GM12875 (cell line): ENCODE results near the gene ATP2B2.

Experiments
- H3K4me3 ChIP-seq: one replicate; pipeline ENCODE4 v1.5.1; 2011; ENCODE audit warnings: low read depth, low read length, control low read depth
- CTCF ChIP-seq: IDR thresholded peaks from 2 replicates; pipeline ENCODE4 v1.5.1; 2011; ENCODE audit warnings: low read depth, mild to moderate bottlenecking, control low read depth, inconsistent platforms, low read length, moderate library complexity, borderline replicate concordance; ENCODE audit not compliant: insufficient read depth

ATP2B2 gene

GRCh38 chr3:10465161-10465560, 40.2 kb downstream of the ATP2B2 start:
- no peak overlapping the region for H3K4me3 ChIP-seq
- no peak for TF ChIP-seq CTCF

GRCh38 chr3:10463533-10464434, 41.6 kb downstream of the ATP2B2 start:
- no peak for TF ChIP-seq CTCF
- no peak overlapping the region for H3K4me3 ChIP-seq

DNA sequence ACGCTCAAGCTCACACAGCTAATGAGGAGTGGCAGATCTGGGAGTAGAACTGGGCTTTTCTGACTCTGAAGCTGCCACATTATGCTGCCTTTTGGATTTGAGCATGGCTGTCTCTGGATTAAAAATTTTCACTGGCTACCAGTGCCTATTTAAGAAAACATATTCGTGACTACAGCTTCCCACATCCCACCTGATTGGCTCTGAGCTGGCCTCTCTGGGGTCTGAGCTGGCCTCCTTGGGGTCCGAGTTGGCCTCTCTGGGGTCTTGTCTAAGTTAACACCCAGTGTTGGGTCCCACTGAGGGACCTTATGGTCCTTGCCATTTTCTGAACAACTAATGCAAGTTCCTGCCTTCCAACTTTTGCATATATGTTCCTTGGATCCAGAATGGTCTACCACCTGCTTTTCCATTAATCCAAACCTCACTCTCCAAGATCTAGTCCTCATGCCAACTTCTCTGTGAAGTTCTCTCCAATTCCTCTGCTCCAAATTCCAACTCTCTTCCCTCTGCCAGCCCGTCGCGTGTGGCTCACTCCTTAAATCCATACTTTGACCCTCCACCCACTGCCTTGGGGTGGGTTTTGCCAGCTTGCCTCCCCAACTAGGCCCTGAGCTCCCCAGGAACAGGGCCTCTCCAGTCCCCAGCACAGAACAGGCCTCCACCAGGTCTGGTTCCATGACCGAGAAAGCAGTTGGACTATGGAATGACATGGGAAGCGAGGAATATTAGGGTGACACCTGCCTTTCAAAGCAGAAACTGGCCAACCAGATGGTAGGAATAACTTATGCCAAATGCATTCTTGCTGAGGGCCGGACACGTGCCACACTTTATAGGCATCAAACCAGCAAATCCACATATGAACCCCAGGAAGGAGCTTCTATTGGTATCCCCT, 42.5 kb downstream of the ATP2B2 start:
- no peak overlapping the region for H3K4me3 ChIP-seq
- no peak for TF ChIP-seq CTCF

- TF ChIP-seq CTCF: no peak
- no peak overlapping the region for H3K4me3 ChIP-seq
Observed at GRCh38 chr3:10460951-10461545, 44.3 kb downstream of the ATP2B2 start.

GRCh38 chr3:10459954-10460754, 45.2 kb downstream of the ATP2B2 start:
- TF ChIP-seq CTCF: no peak

DNA sequence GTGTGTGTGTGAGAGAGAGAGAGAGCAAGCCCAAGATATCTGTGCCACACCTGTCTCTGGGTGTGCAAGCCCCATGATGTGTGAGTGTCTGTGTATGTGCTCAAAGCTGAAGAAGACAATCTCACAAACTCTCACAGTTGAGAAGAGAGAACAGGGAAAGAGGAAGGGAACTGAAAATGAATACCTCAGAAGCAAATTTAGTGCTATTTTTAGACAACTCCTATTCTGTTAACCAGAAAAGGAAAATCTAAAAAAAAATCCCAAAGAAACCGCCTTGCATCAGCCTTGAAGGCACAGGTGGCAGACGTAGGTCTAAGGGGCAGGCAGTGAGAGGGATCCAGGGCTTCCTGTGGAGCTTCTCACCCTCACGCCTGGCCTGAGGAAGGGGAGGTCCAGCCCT, 47.8 kb downstream of the ATP2B2 start:
- no peak for TF ChIP-seq CTCF

More at GRCh38 chr3:10459954-10460754, 45.2 kb downstream of the ATP2B2 start:
- no peak overlapping the region for H3K4me3 ChIP-seq

More for the DNA sequence above, 47.8 kb downstream of the ATP2B2 start:
- H3K4me3 ChIP-seq: no peak overlapping the region
